HG03520 (cell line): ENCODE data around the gene SUCNR1.
"Not testable (repeated sequence)": the region's sequence is repeated elsewhere in the genome, so short reads cannot be mapped to it uniquely, and the experiment has no call there.

Experiments used
- ATAC-seq: cut with Tn5 transposase; IDR thresholded peaks from one replicate; pipeline ENCODE4 v1.9.1; 2021; ENCODE audit warnings: mild to moderate bottlenecking, moderate library complexity; ENCODE audit not compliant: unreplicated experiment

The SUCNR1 gene

GRCh38 chr3:151871639-151872468 is 1.6 kb upstream of the SUCNR1 start:
- peak; percentile 74 for ATAC-seq

GRCh38 chr3:151874079-151874478 is 636 bp downstream of the SUCNR1 start:
- not testable (repeated sequence) for ATAC-seq

- peak; percentile 52 for ATAC-seq
Observed at GRCh38 chr3:151875759-151876158, 2.3 kb downstream of the SUCNR1 start.

GRCh38 chr3:151877269-151877668 is 3.8 kb downstream of the SUCNR1 start:
- ATAC-seq, result no peak

- no peak for ATAC-seq
Observed at GRCh38 chr3:151878465-151878864, 5.0 kb downstream of the SUCNR1 start.

GRCh38 chr3:151879037-151879436 is 5.6 kb downstream of the SUCNR1 start:
- ATAC-seq, result no peak

- ATAC-seq, result peak; percentile 52
Observed at GRCh38 chr3:151879679-151880415, 6.4 kb downstream of the SUCNR1 start.

GRCh38 chr3:151880416-151880690 is 6.9 kb downstream of the SUCNR1 start:
- ATAC-seq, result no peak

GRCh38 chr3:151881137-151881536 is 7.7 kb downstream of the SUCNR1 start:
- ATAC-seq, result no peak

- not testable (repeated sequence) for ATAC-seq
Observed at GRCh38 chr3:151885397-151885796, 12.0 kb downstream of the SUCNR1 start.

- ATAC-seq, result not testable (repeated sequence)
Observed at GRCh38 chr3:151887450-151888211, 14.2 kb downstream of the SUCNR1 start.

GRCh38 chr3:151890721-151891141 is 17.3 kb downstream of the SUCNR1 start:
- ATAC-seq, result peak; percentile 55

GRCh38 chr3:151891721-151892120 is 18.3 kb downstream of the SUCNR1 start:
- no peak for ATAC-seq

- ATAC-seq, result no peak
Observed at GRCh38 chr3:151894219-151894618, 20.8 kb downstream of the SUCNR1 start.

- ATAC-seq, result no peak
Observed at GRCh38 chr3:151895478-151896241, 22.2 kb downstream of the SUCNR1 start.

- no peak for ATAC-seq
Observed at GRCh38 chr3:151896246-151897012, 23.0 kb downstream of the SUCNR1 start.

- not testable (repeated sequence) for ATAC-seq
Observed at GRCh38 chr3:151898121-151898520, 24.7 kb downstream of the SUCNR1 start.

- not testable (repeated sequence) for ATAC-seq
Observed at GRCh38 chr3:151898564-151899261, 25.3 kb downstream of the SUCNR1 start.

GRCh38 chr3:151899996-151900395 is 26.6 kb downstream of the SUCNR1 start:
- no peak for ATAC-seq
